PC-9 (cell line): Measurements from ENCODE around the gene WNK2. TPM values are rescaled to one million over a fixed set of nuclear protein-coding genes. Genes with fewer than 3 reads are reported as not detected.

Source experiments
- BruUV-seq: library from RNA; stranded (reverse); fragments of 400-500 nt; replicated peaks from 2 replicates; lab custom pipeline; 2021; lab: Mats Ljungman, UMichigan
- CTCF ChIA-PET: fragments of 300-600 bp; sonication (Branson Sonifier 250); formaldehyde crosslinking; loops from one replicate; lab custom pipeline; 2022; ENCODE audit warnings: antibody characterized with exemption; lab: Charles Lee
- POLR2A ChIA-PET: fragments of 300-600 bp; sonication (Branson Sonifier 250); formaldehyde crosslinking; loops from one replicate; lab custom pipeline; 2022; ENCODE audit warnings: antibody characterized with exemption; ENCODE audit not compliant: unreplicated experiment; lab: Charles Lee
- DNase-seq, 2 experiments: peaks; one replicate each; pipeline versions ENCODE4 v3.0.0 to v3.0.0-alpha.2; 2015 to 2022; ENCODE audit warnings: mixed read lengths in 1 of 2
- H2AFZ ChIP-seq: fragments of 200-600 bp; sonication (generic); 2 replicates; pipeline ENCODE4 v1.8.1; 2017; ENCODE audit warnings: antibody characterized with exemption
- H3F3A ChIP-seq: fragments of 200-600 bp; sonication (generic); 2 replicates; pipeline ENCODE4 v1.8.1; 2017; ENCODE audit warnings: antibody characterized with exemption, mild to moderate bottlenecking, low read depth; ENCODE audit not compliant: insufficient read depth
- H3K27ac ChIP-seq: fragments of 200-600 bp; sonication (generic); 2 replicates; pipeline ENCODE4 v1.6.1; 2016; ENCODE audit warnings: mixed run types
- H3K27me3 ChIP-seq: fragments of 200-600 bp; sonication (generic); 2 replicates; pipeline ENCODE4 v1.6.1; 2016; ENCODE audit warnings: low read depth, mixed run types; ENCODE audit not compliant: insufficient read depth
- H3K36me3 ChIP-seq: fragments of 200-600 bp; sonication (generic); 2 replicates; pipeline ENCODE4 v1.6.1; 2016; ENCODE audit warnings: low read depth, mixed run types
- H3K4me1 ChIP-seq: fragments of 200-600 bp; sonication (generic); replicated peaks from 2 replicates; pipeline ENCODE4 v1.6.1; 2016; ENCODE audit warnings: mixed run types; ENCODE audit not compliant: insufficient read depth
- H3K4me2 ChIP-seq: fragments of 200-600 bp; sonication (generic); 2 replicates; pipeline ENCODE4 v1.6.1; 2017; ENCODE audit warnings: mixed run types
- H3K4me3 ChIP-seq: fragments of 200-600 bp; sonication (generic); 2 replicates; pipeline ENCODE4 v1.6.1; 2016; ENCODE audit warnings: mixed run types
- H3K79me2 ChIP-seq: fragments of 200-600 bp; sonication (generic); 2 replicates; pipeline ENCODE4 v1.6.1; 2017; ENCODE audit warnings: low read depth, mixed run types
- H3K9me2 ChIP-seq: fragments of 200-600 bp; sonication (generic); 2 replicates; pipeline ENCODE4 v1.8.1; 2017; ENCODE audit warnings: mild to moderate bottlenecking; ENCODE audit not compliant: insufficient read depth
- H3K9me3 ChIP-seq: fragments of 200-600 bp; sonication (generic); 2 replicates; pipeline ENCODE4 v1.8.1; 2016; ENCODE audit warnings: low read depth; ENCODE audit not compliant: insufficient read depth
- H4K20me1 ChIP-seq: fragments of 200-600 bp; sonication (generic); 2 replicates; pipeline ENCODE4 v1.8.1; 2017; ENCODE audit not compliant: insufficient read depth
- EZH2 ChIP-seq: fragments of 200-600 bp; sonication (generic); IDR thresholded peaks from 2 replicates; pipeline ENCODE4 v1.8.0; 2017; ENCODE audit warnings: antibody characterized with exemption, low read depth
- intact Hi-C: fragments of 100-400 bp; cut with micrococcal nuclease; formaldehyde crosslinking; loops from one replicate; pipeline ENCODE4 v1.10.0; 2022; ENCODE audit not compliant: unreplicated experiment
- total RNA-seq: library from RNA; stranded (reverse); gene quantifications from 2 replicates; pipeline ENCODE4 v1.2.3, GENCODE V29; 2021
- TF ChIP-seq, protein P1 (sequence below): fragments of 200-600 bp; sonication (generic); conservative IDR thresholded peaks from 2 replicates; pipeline ENCODE4 v1.6.1; 2017; ENCODE audit warnings: mixed run types, antibody characterized with exemption, mild to moderate bottlenecking, moderate library complexity

WNK2 gene
- total RNA-seq, 1 experiment from 2014 or later, result 44.6 TPM

GRCh38 chr9:93156475-93157008 is 27.4 kb upstream of the WNK2 start:
- H2AFZ ChIP-seq, result no peak overlapping the region
- intact Hi-C loops, result no loop called here

DNA sequence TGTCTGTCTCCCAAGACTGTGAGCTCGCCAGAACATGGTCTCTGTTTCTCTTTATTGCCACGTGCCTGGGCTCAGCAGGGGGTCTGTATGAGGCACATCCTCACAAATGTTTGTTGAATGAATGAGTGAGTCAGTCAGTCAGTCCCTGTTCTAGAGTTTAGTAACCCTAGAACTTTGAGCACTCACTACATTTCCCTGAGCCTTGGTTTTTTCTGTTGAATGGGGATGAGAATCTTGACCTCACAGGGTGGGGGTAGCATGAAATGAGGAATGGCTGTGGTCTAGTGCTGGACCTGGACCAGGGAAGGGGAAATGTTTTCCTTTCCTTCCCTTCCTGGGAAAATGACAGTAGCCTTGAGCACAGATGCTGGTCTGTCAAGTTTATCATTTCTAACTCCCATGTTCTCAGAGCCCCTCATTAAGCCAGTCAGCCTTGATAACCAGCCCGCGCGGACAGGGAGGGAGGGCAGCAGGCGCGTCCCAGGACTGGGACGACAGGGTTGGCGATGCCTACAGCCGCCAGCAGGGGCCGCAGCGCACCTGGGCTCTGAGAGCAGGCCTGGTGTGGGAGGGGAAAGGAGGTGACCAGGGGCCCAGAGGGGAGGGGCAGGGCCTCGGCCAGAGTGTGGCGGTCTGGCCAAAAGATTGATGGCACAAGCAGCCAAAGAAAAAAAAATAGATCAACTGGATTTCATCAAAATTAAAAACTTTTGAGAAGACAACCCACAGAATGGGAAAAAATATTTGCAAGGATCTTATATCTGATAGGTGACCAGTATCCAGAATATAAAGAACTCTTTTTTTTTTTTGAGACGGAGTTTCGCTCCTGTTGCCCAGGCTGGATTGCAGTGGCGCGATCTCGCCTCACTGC is 24.1 kb upstream of the WNK2 start:
- Histone ChIP-seq H3K79me2 (no peaks in the 10 kb centered on the region), H3F3A (no peaks in the 10 kb centered on the region), H4K20me1 (no peaks in the 10 kb centered on the region), H3K4me1 (no peaks in the 10 kb centered on the region; the same call in 1 of the 2 replicates), H3K27ac (no peak overlapping the region), H2AFZ (no peak overlapping the region), H3K27me3 (no peaks in the 10 kb centered on the region), H3K36me3 (no peaks in the 10 kb centered on the region), H3K4me2 (peak overlapping the region; percentile 55), H3K9me2 (no peaks in the 10 kb centered on the region), H3K4me3 (no peak overlapping the region), H3K9me3 (no peaks in the 10 kb centered on the region)
- BruUV-seq, result no TSS peak
- TF ChIP-seq, protein P1, sequence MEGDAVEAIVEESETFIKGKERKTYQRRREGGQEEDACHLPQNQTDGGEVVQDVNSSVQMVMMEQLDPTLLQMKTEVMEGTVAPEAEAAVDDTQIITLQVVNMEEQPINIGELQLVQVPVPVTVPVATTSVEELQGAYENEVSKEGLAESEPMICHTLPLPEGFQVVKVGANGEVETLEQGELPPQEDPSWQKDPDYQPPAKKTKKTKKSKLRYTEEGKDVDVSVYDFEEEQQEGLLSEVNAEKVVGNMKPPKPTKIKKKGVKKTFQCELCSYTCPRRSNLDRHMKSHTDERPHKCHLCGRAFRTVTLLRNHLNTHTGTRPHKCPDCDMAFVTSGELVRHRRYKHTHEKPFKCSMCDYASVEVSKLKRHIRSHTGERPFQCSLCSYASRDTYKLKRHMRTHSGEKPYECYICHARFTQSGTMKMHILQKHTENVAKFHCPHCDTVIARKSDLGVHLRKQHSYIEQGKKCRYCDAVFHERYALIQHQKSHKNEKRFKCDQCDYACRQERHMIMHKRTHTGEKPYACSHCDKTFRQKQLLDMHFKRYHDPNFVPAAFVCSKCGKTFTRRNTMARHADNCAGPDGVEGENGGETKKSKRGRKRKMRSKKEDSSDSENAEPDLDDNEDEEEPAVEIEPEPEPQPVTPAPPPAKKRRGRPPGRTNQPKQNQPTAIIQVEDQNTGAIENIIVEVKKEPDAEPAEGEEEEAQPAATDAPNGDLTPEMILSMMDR, result peak; percentile 98
- no peak for TF ChIP-seq EZH2
- DNase-seq, result peak; percentile 60 to 95
- intact Hi-C loops, result loop anchor here (1.0 to 5.0 kb wide), 5 partner anchors 85 to 802 kb away; partner anchors contain the start of gene FAM120A
- ChIA-PET POLR2A (no interaction called here), CTCF (interaction anchor here (0.7 kb wide), 1 partner anchor 346 kb away, joined by 5 read pairs; no protein-coding TSS in a partner anchor)

More at GRCh38 chr9:93156475-93157008, 27.4 kb upstream of the WNK2 start:
- no peak overlapping the region for H3K4me2 ChIP-seq
- no peaks in the 10 kb centered on the region; the same call in 1 of the 2 replicates for H3K4me1 ChIP-seq
- H3K9me3 ChIP-seq, result no peaks in the 10 kb centered on the region
- H3K27me3 ChIP-seq, result no peaks in the 10 kb centered on the region
- no peaks in the 10 kb centered on the region for H3K36me3 ChIP-seq
- H3K27ac ChIP-seq, result no peak overlapping the region
- no peaks in the 10 kb centered on the region for H3K79me2 ChIP-seq
- POLR2A ChIA-PET, result no interaction called here
- H3K9me2 ChIP-seq, result no peaks in the 10 kb centered on the region
- CTCF ChIA-PET, result interaction anchor here (0.6 to 1.3 kb wide), 2 partner anchors 18 to 48 kb away, joined by 5 read pairs; no protein-coding TSS in a partner anchor
- H3F3A ChIP-seq, result 0 out of 2 replicates have a peak, but pooled peaks cover 7% of the 10 kb centered on the region
- H3K4me3 ChIP-seq, result no peak overlapping the region
- BruUV-seq, result no TSS peak
- TF ChIP-seq, protein P1, result no peak
- TF ChIP-seq EZH2, result no peak
- no peaks in the 10 kb centered on the region for H4K20me1 ChIP-seq
- DNase-seq, result no peak

GRCh38 chr9:93161786-93162562 is 22.0 kb upstream of the WNK2 start:
- Histone ChIP-seq H3K4me1 (no peaks in the 10 kb centered on the region; the same call in 1 of the 2 replicates), H3K36me3 (no peaks in the 10 kb centered on the region), H2AFZ (no peak overlapping the region), H3K27me3 (no peaks in the 10 kb centered on the region), H3K9me2 (no peaks in the 10 kb centered on the region), H3K4me2 (no peak overlapping the region), H3K4me3 (no peak overlapping the region), H3K9me3 (no peaks in the 10 kb centered on the region), H3F3A (no peaks in the 10 kb centered on the region), H3K27ac (no peak overlapping the region), H4K20me1 (no peaks in the 10 kb centered on the region), H3K79me2 (no peaks in the 10 kb centered on the region)
- no peak for DNase-seq
- ChIA-PET CTCF (interaction anchor here (0.6 kb wide), 1 partner anchor 132 kb away, joined by 3 read pairs; no protein-coding TSS in a partner anchor), POLR2A (no interaction called here)
- intact Hi-C loops, result loop anchor here (2.0 to 5.0 kb wide), 3 partner anchors 289 to 800 kb away; partner anchors contain the start of gene FAM120A
- BruUV-seq, result no TSS peak
- no peak for TF ChIP-seq EZH2
- TF ChIP-seq, protein P1, result no peak
